HepG2 (cell line): ENCODE results near the gene PNN. TPM values are rescaled to one million over a fixed set of nuclear protein-coding genes. Genes with fewer than 3 reads are reported as not detected.

Experiments
- AGO1 ChIP-seq: fragments of 200-400 bp; formaldehyde crosslinking; IDR thresholded peaks from 2 replicates; pipeline ENCODE4 v1.6.1; 2017; ENCODE audit warnings: mild to moderate bottlenecking, low read depth, low read length, moderate library complexity; ENCODE audit not compliant: poor library complexity, severe bottlenecking
- CENPX ChIP-seq: sonication (generic); formaldehyde crosslinking; IDR thresholded peaks from 2 replicates; pipeline ENCODE4 v1.9.0; 2021; ENCODE audit warnings: mild to moderate bottlenecking, missing genetic modification reagents, moderate library complexity
- GATA4 ChIP-seq: sonication (generic); IDR thresholded peaks from 2 replicates; pipeline ENCODE4 v1.6.1; 2016; ENCODE audit warnings: antibody characterized with exemption, low read depth, borderline replicate concordance
- HOXA5 ChIP-seq: sonication (generic); formaldehyde crosslinking; IDR thresholded peaks from 2 replicates; pipeline ENCODE4 v1.4.0; 2020; ENCODE audit warnings: missing genetic modification reagents
- JUN ChIP-seq: sonication (generic); formaldehyde crosslinking; IDR thresholded peaks from 2 replicates; pipeline ENCODE4 v1.4.0; 2020; ENCODE audit warnings: mild to moderate bottlenecking, missing genetic modification reagents
- KLF13 ChIP-seq: sonication (generic); formaldehyde crosslinking; IDR thresholded peaks from 2 replicates; pipeline ENCODE4 v1.4.0; 2020; ENCODE audit warnings: mild to moderate bottlenecking, missing genetic modification reagents
- NONO ChIP-seq, 2 experiments: fragments of 450-650 bp in 1 of 2; sonication (generic) in 1 of 2; formaldehyde crosslinking in 1 of 2; IDR thresholded peaks in 1 of 2; conservative IDR thresholded peaks in 1 of 2; 2 replicates each; pipeline versions ENCODE4 v1.6.1 to v1.8.0; 2017 to 2022; ENCODE audit warnings: mild to moderate bottlenecking in 1 of 2, missing genetic modification reagents in 1 of 2, moderate library complexity in 1 of 2
- RXRA ChIP-seq: sonication (generic); formaldehyde crosslinking; IDR thresholded peaks from 2 replicates; pipeline ENCODE4 v1.5.1; 2020; ENCODE audit warnings: missing genetic modification reagents
- SP140L ChIP-seq: sonication (generic); formaldehyde crosslinking; IDR thresholded peaks from 2 replicates; pipeline ENCODE4 v1.4.0; 2020; ENCODE audit warnings: missing genetic modification reagents, borderline replicate concordance
- XRCC5 ChIP-seq: fragments of 200-400 bp; formaldehyde crosslinking; optimal IDR thresholded peaks from 2 replicates; pipeline ENCODE3; 2017; ENCODE audit warnings: mild to moderate bottlenecking, low read length
- YY1 ChIP-seq: IDR thresholded peaks from 2 replicates; pipeline ENCODE4 v1.6.1; 2011; ENCODE audit warnings: low read length, low read depth, moderate library complexity, mild to moderate bottlenecking; ENCODE audit not compliant: insufficient read depth, insufficient replicate concordance
- ZNF225 ChIP-seq: sonication (generic); formaldehyde crosslinking; IDR thresholded peaks from 2 replicates; pipeline ENCODE4 v1.4.0; 2020; ENCODE audit warnings: mild to moderate bottlenecking, missing genetic modification reagents
- ZNF317 ChIP-seq: sonication (generic); formaldehyde crosslinking; IDR thresholded peaks from 2 replicates; pipeline ENCODE4 v1.5.0; 2020; ENCODE audit warnings: mild to moderate bottlenecking, missing genetic modification reagents
- ZNF432 ChIP-seq: sonication (generic); formaldehyde crosslinking; IDR thresholded peaks from 2 replicates; pipeline ENCODE4 v1.5.0; 2020; ENCODE audit warnings: missing genetic modification reagents, mild to moderate bottlenecking, borderline replicate concordance
- ZNF572 ChIP-seq: sonication (generic); formaldehyde crosslinking; IDR thresholded peaks from 2 replicates; pipeline ENCODE4 v1.5.1; 2020; ENCODE audit warnings: mild to moderate bottlenecking, missing genetic modification reagents
- ZNF709 ChIP-seq: sonication (generic); formaldehyde crosslinking; IDR thresholded peaks from 2 replicates; pipeline ENCODE4 v1.5.0; 2020; ENCODE audit warnings: mild to moderate bottlenecking, missing genetic modification reagents
- ZNF749 ChIP-seq: sonication (generic); formaldehyde crosslinking; IDR thresholded peaks from 2 replicates; pipeline ENCODE4 v1.8.0; 2022; ENCODE audit warnings: mild to moderate bottlenecking, missing genetic modification reagents, moderate library complexity, borderline replicate concordance
- polyA plus RNA-seq, 8 experiments: library from polyadenylated mRNA; depleted of rRNA in 3 of 8; stranded (reverse) in 7 of 8; unstranded in 1 of 8; fragments of >200 nt; fragmentation: Illumina TruSeq in 4 of 8; extraction: Trizol in 4 of 8; gene quantifications; 2 replicates each; pipeline versions ENCODE4 v1.2.1 to v1.2.3, GENCODE V29; 2011 to 2016; ENCODE audit warnings: low read depth in 4 of 8, missing spikeins in 1 of 8, mixed read lengths in 1 of 8; ENCODE audit not compliant: insufficient read depth in 1 of 8
- total RNA-seq, 5 experiments: library from RNA; depleted of rRNA; stranded (reverse); fragments of >200 nt; fragmentation: Illumina TruSeq; extraction: Trizol; gene quantifications; 2 replicates each; pipeline ENCODE4 v1.2.3, GENCODE V29; 2016; ENCODE audit warnings: low read depth in 1 of 5
- TF ChIP-seq, protein P1 (sequence below): sonication (generic); formaldehyde crosslinking; conservative IDR thresholded peaks from 2 replicates; pipeline ENCODE4 v1.5.0; 2020; ENCODE audit warnings: missing genetic modification reagents
- TF ChIP-seq, protein P2 (sequence below), 2 experiments: fragments of 450-650 bp in 1 of 2; sonication (generic) in 1 of 2; formaldehyde crosslinking; IDR thresholded peaks; 2 replicates each; pipeline versions ENCODE4 v1.5.0 to v1.8.0; 2020 to 2022; ENCODE audit warnings: mild to moderate bottlenecking in 1 of 2, missing genetic modification reagents in 1 of 2
- TF ChIP-seq, protein P3 (sequence below): sonication (generic); formaldehyde crosslinking; IDR thresholded peaks from 2 replicates; pipeline ENCODE4 v1.4.0; 2020; ENCODE audit warnings: mild to moderate bottlenecking, missing genetic modification reagents

Gene PNN
- total and polyA plus RNA-seq, 2 of the 13 experiments (the other 11 are each of a cell fraction or from before 2014, with no cell fraction given): 58.0 to 214 TPM

DNA sequence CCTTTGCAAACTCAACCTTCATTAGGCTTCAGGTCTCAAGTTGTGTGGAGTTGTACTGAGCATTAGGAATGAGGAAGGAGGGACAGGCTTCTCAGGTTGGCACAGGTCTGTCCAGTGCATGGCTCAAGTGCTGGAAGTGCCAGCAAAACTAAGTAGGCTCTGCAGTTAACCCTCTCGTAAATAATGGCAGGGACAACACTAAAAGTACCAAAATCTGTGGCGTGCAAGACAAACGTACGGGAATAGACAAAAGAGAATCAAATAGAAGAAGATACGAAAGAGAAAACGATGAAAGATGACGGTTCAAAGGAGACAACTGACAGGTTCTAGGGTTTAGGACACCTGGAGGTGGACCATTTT lies 5.5 kb upstream of the PNN start (continued):
- no peak for TF ChIP-seq RXRA
- TF ChIP-seq, protein P1, sequence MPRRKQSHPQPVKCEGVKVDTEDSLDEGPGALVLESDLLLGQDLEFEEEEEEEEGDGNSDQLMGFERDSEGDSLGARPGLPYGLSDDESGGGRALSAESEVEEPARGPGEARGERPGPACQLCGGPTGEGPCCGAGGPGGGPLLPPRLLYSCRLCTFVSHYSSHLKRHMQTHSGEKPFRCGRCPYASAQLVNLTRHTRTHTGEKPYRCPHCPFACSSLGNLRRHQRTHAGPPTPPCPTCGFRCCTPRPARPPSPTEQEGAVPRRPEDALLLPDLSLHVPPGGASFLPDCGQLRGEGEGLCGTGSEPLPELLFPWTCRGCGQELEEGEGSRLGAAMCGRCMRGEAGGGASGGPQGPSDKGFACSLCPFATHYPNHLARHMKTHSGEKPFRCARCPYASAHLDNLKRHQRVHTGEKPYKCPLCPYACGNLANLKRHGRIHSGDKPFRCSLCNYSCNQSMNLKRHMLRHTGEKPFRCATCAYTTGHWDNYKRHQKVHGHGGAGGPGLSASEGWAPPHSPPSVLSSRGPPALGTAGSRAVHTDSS (CRISPR knock-in tag): no peak
- TF ChIP-seq, protein P2, sequence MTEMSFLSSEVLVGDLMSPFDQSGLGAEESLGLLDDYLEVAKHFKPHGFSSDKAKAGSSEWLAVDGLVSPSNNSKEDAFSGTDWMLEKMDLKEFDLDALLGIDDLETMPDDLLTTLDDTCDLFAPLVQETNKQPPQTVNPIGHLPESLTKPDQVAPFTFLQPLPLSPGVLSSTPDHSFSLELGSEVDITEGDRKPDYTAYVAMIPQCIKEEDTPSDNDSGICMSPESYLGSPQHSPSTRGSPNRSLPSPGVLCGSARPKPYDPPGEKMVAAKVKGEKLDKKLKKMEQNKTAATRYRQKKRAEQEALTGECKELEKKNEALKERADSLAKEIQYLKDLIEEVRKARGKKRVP (CRISPR knock-in tag; IDR thresholded peaks at IDR 0.05): no peak
- TF ChIP-seq YY1: no peak
- TF ChIP-seq ZNF432 (CRISPR knock-in tag): no peak
- no peak for TF ChIP-seq NONO (IDR thresholded peaks at IDR 0.05)
- TF ChIP-seq NONO (CRISPR knock-in tag; conservative IDR thresholded peaks at IDR 0.05): no peak
- TF ChIP-seq, protein P3, sequence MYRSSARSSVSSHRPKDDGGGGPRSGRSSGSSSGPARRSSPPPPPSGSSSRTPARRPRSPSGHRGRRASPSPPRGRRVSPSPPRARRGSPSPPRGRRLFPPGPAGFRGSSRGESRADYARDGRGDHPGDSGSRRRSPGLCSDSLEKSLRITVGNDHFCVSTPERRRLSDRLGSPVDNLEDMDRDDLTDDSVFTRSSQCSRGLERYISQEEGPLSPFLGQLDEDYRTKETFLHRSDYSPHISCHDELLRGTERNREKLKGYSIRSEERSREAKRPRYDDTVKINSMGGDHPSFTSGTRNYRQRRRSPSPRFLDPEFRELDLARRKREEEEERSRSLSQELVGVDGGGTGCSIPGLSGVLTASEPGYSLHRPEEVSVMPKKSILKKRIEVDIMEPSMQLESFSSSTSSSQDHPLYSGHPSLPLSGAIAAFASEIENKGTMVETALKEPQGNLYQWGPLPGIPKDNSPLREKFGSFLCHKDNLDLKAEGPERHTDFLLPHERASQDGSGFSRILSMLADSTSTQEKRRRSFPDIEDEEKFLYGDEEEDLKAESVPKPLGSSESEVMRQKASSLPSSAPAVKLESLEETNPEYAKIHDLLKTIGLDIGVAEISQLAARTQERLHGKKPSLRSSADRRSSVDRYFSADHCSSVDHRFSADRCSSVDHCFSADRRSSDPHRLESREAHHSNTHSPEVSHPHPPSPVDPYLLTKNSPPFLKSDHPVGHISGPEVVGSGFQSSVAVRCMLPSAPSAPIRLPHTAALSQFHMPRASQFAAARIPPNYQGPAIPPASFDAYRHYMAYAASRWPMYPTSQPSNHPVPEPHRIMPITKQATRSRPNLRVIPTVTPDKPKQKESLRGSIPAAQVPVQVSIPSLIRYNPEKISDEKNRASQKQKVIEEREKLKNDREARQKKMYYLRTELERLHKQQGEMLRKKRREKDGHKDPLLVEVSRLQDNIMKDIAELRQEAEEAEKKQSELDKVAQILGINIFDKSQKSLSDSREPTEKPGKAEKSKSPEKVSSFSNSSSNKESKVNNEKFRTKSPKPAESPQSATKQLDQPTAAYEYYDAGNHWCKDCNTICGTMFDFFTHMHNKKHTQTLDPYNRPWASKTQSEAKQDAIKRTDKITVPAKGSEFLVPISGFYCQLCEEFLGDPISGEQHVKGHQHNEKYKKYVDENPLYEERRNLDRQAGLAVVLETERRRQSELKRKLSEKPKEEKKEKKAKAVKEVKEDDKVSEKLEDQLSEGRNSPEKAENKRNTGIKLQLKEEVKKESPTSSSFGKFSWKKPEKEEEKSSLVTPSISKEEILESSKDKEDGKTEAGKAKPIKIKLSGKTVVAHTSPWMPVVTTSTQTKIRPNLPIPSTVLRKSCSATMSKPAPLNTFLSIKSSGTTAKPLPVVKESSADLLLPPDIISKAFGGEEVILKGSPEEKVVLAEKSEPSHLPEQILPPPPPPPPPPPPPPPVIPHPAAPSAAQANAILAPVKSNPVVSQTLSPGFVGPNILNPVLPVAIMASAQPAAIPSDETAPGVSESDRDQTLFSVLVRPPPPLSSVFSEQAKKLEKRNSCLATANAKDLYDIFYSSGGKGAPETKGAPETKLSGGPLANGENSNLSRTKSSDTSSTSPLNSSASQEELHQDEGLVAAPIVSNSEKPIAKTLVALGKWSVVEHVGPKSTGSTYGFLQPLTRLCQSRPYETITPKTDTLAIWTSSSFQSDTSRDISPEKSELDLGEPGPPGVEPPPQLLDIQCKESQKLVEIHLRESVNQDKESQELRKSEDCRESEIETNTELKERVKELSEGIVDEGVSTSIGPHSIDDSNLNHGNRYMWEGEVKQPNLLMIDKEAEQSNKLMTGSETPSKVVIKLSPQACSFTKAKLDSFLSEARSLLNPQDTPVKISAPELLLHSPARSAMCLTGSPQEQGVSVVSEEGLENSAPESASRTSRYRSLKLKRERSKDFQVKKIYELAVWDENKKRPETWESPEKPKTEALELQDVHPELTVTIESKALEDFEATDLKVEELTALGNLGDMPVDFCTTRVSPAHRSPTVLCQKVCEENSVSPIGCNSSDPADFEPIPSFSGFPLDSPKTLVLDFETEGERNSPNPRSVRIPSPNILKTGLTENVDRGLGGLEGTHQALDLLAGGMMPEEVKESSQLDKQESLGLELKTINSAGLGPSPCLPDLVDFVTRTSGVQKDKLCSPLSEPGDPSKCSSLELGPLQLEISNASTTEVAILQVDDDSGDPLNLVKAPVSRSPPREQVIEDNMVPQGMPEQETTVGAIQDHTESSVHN (CRISPR knock-in tag): no peak
- TF ChIP-seq SP140L (CRISPR knock-in tag): peak; percentile 61; the same call in 1 of the 2 replicates
- 0 out of 2 replicates have a peak, but pooled peaks have one; percentile 65 for TF ChIP-seq ZNF572 (CRISPR knock-in tag)
- TF ChIP-seq ZNF317 (CRISPR knock-in tag): no peak
- no peak for TF ChIP-seq JUN (CRISPR knock-in tag)
- TF ChIP-seq AGO1: no peak
- no peak for TF ChIP-seq ZNF749 (CRISPR knock-in tag)
- TF ChIP-seq XRCC5: no peak
- no peak for TF ChIP-seq CENPX (CRISPR knock-in tag)
- TF ChIP-seq ZNF225 (CRISPR knock-in tag): no peak
- TF ChIP-seq HOXA5 (CRISPR knock-in tag): no peak
- no peak for TF ChIP-seq ZNF709 (CRISPR knock-in tag)
- no peak for TF ChIP-seq GATA4
- TF ChIP-seq KLF13 (CRISPR knock-in tag): 0 out of 2 replicates have a peak, but pooled peaks have one; percentile 9
